ENCODE data around the gene STRBP. TPM values are rescaled to one million over a fixed set of nuclear protein-coding genes. Genes with fewer than 3 reads are reported as not detected.

STRBP gene
- total and polyA plus RNA-seq, 9 donors: 4.9 to 18.8 (median 11.2) TPM

DNA sequence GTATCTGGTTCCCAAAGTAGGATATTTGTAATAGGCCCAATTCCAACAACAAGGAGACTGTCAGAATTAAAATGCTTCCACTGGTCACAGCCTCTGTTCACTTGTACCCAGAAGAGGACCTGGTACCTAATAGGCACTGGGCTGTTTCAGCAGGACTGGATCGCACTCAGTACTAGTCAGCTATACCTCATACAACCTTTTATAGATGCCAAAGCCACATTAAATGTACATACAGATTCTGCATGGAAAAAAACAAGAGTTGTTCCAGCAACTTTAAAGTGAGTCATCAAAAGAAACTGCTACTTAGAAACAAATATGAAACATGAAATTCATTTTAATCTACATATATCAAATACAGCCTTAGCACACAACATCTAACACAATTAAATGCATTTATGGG, 147.4 kb downstream of the STRBP start:
- intact Hi-C loops (cut with DNase I): no loop called here
- WGBS, 3 donors: 94 to 100% (median 100%) methylated on average over 1 of the region's 1 CpG
- no peaks in the 10 kb centered on the region for H3K4me1 ChIP-seq (ENCODE audit: insufficient read depth)
- no peaks in the 10 kb centered on the region for H3K27me3 ChIP-seq
- H3K4me3 ChIP-seq: no peak overlapping the region
- no peaks in the 10 kb centered on the region for H3K9me3 ChIP-seq
- H3K36me3 ChIP-seq: no peaks in the 10 kb centered on the region
- TF ChIP-seq, protein P1, sequence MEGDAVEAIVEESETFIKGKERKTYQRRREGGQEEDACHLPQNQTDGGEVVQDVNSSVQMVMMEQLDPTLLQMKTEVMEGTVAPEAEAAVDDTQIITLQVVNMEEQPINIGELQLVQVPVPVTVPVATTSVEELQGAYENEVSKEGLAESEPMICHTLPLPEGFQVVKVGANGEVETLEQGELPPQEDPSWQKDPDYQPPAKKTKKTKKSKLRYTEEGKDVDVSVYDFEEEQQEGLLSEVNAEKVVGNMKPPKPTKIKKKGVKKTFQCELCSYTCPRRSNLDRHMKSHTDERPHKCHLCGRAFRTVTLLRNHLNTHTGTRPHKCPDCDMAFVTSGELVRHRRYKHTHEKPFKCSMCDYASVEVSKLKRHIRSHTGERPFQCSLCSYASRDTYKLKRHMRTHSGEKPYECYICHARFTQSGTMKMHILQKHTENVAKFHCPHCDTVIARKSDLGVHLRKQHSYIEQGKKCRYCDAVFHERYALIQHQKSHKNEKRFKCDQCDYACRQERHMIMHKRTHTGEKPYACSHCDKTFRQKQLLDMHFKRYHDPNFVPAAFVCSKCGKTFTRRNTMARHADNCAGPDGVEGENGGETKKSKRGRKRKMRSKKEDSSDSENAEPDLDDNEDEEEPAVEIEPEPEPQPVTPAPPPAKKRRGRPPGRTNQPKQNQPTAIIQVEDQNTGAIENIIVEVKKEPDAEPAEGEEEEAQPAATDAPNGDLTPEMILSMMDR (IDR thresholded peaks at IDR 0.05): no peak
- no peak for TF ChIP-seq POLR2A (IDR thresholded peaks at IDR 0.05)
- no peak for TF ChIP-seq EP300 (IDR thresholded peaks at IDR 0.05)
- H3K27ac ChIP-seq: no peak overlapping the region
- DNase-seq: no peak

DNA sequence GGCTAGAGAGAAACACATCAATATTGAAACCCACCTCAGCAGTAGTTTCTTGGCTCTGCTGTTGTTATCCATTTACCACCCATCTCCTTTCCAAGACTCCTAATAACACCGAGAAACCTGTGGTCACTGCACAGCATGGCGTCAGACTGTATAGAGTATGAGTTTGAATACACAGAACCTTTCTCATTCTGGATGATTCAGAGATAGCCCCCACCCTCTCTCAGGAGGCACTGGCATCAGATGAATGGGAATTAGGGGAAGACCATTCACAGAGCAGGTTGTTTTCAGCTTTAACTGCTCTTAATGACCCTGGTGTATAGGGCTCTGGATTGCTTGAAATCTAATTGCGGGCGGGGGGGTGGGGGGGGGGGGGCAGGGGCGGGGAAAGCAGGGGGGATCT, 148.3 kb downstream of the STRBP start:
- no peak overlapping the region for H3K27ac ChIP-seq
- H3K4me3 ChIP-seq: no peak overlapping the region
- no peak for DNase-seq
- TF ChIP-seq POLR2A (IDR thresholded peaks at IDR 0.05) (no peak), EP300 (IDR thresholded peaks at IDR 0.05) (no peak)
- TF ChIP-seq, protein P1 (IDR thresholded peaks at IDR 0.05): no peak
- no peaks in the 10 kb centered on the region for H3K9me3 ChIP-seq
- no peaks in the 10 kb centered on the region for H3K27me3 ChIP-seq
- H3K4me1 ChIP-seq (ENCODE audit: insufficient read depth): no peaks in the 10 kb centered on the region
- no peaks in the 10 kb centered on the region for H3K36me3 ChIP-seq
- 72 to 79% (median 74%) methylated on average over 5 of the region's 5 CpGs for WGBS, 3 donors
- intact Hi-C loops (cut with DNase I): no loop called here

DNA sequence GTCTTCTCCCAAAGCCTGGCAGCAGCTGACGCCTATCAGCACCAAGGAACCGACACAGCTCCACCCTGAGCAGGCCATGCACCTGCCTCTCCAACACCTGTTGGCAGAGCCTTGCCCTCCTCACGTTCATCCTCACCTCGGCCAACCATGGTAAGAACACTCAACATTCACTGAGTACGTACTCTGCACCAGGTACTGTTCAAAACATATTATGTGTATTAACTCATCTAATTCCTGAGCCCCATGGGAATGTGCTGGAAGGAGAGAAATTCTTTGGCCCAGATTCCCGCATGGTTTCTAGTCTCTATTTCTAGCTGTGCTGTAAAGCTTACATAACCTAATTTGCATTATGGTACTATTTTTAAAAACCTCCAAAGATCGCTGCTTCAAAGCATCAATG, 148.8 kb downstream of the STRBP start:
- Histone ChIP-seq H3K27ac (no peak overlapping the region), H3K36me3 (no peaks in the 10 kb centered on the region), H3K4me1 (ENCODE audit: insufficient read depth) (no peaks in the 10 kb centered on the region), H3K4me3 (no peak overlapping the region), H3K9me3 (no peaks in the 10 kb centered on the region), H3K27me3 (no peaks in the 10 kb centered on the region)
- no peak for DNase-seq
- intact Hi-C loops (cut with DNase I): no loop called here
- TF ChIP-seq EP300 (IDR thresholded peaks at IDR 0.05) (no peak), POLR2A (IDR thresholded peaks at IDR 0.05) (no peak)
- TF ChIP-seq, protein P1 (IDR thresholded peaks at IDR 0.05): no peak
- WGBS, 3 donors: 78 to 81% (median 80%) methylated on average over 7 of the region's 7 CpGs

- H3K36me3 ChIP-seq: no peaks in the 10 kb centered on the region
- intact Hi-C loops (cut with DNase I): no loop called here
- TF ChIP-seq, protein P1 (IDR thresholded peaks at IDR 0.05): no peak
- no peak for TF ChIP-seq POLR2A (IDR thresholded peaks at IDR 0.05)
- TF ChIP-seq EP300 (IDR thresholded peaks at IDR 0.05): no peak
- H3K27ac ChIP-seq: no peak overlapping the region
- WGBS, 3 donors: 67 to 91% (median 79%) methylated on average over 6 of the region's 6 CpGs
- H3K9me3 ChIP-seq: no peaks in the 10 kb centered on the region
- no peak for DNase-seq
- no peaks in the 10 kb centered on the region for H3K27me3 ChIP-seq
- H3K4me1 ChIP-seq (ENCODE audit: insufficient read depth): peaks cover 2% of the 10 kb centered on the region
- no peak overlapping the region for H3K4me3 ChIP-seq
These were observed 152.3 kb downstream of the STRBP start for GRCh38 chr9:123116036-123116435.
